H1 (cell line): Measurements from ENCODE around the gene CFHR1. TPM values are rescaled to one million over a fixed set of nuclear protein-coding genes. Genes with fewer than 3 reads are reported as not detected.

Source experiments
- CTCF ChIA-PET: fragments of 300-600 bp; sonication (Branson Sonifier 250); formaldehyde crosslinking; loops from one replicate; lab custom pipeline; 2021; ENCODE audit not compliant: partially characterized antibody; lab: Charles Lee
- POLR2A ChIA-PET: fragments of 300-600 bp; sonication (Branson Sonifier 250); formaldehyde crosslinking; loops from one replicate; lab custom pipeline; 2021; ENCODE audit warnings: inconsistent platforms; ENCODE audit not compliant: partially characterized antibody; lab: Charles Lee
- DNase-seq, 2 experiments: peaks; one replicate each; pipeline versions ENCODE4 v3.0.0 to v3.0.0-alpha.2; 2010 to 2022; ENCODE audit warnings: low spot score in 2 of 2, low read depth in 1 of 2, mixed read lengths in 1 of 2
- FAIRE-seq: peaks from 2 replicates; lab custom pipeline; 2011; peaks lifted over from hg19 to GRCh38; lab: Jason Lieb, UNC
- H2AFZ ChIP-seq: 2 replicates; pipeline ENCODE4 v1.8.1; 2012; ENCODE audit warnings: low read length, inconsistent platforms
- H2AK5ac ChIP-seq: 2 replicates; pipeline ENCODE4 v1.6.1; 2013; ENCODE audit warnings: low read depth, low read length
- H2BK120ac ChIP-seq: replicated peaks from 2 replicates; pipeline ENCODE3; 2013; ENCODE audit warnings: low read depth, low read length, inconsistent platforms
- H2BK12ac ChIP-seq: 2 replicates; pipeline ENCODE4 v1.6.1; 2013; ENCODE audit warnings: low read depth, low read length
- H2BK15ac ChIP-seq: 2 replicates; pipeline ENCODE4 v1.6.1; 2013; ENCODE audit warnings: low read length
- H2BK20ac ChIP-seq: 2 replicates; pipeline ENCODE4 v1.6.1; 2013; ENCODE audit warnings: low read length
- H2BK5ac ChIP-seq: 2 replicates; pipeline ENCODE4 v1.6.1; 2013; ENCODE audit warnings: low read depth, low read length
- H3K14ac ChIP-seq: 2 replicates; pipeline ENCODE4 v1.6.1; 2013; ENCODE audit warnings: inconsistent platforms; ENCODE audit not compliant: insufficient read length
- H3K18ac ChIP-seq: 2 replicates; pipeline ENCODE4 v1.6.1; 2013; ENCODE audit warnings: low read length; ENCODE audit errors: extremely low read depth
- H3K23ac ChIP-seq: 2 replicates; pipeline ENCODE4 v1.6.1; 2013; ENCODE audit warnings: inconsistent platforms; ENCODE audit not compliant: insufficient read length
- H3K23me2 ChIP-seq: 2 replicates; pipeline ENCODE4 v1.6.1; 2013; ENCODE audit warnings: low read depth, low read length
- H3K27ac ChIP-seq: 2 replicates; pipeline ENCODE4 v1.6.1; 2011; ENCODE audit warnings: low read depth, low read length, inconsistent platforms
- H3K27me3 ChIP-seq, 4 experiments: replicated peaks in 1 of 4; 1 replicate in 1 of 4; 2 replicates in 3 of 4; pipeline versions ENCODE4 v1.6.1 to v1.8.1; 2011 to 2013; ENCODE audit warnings: low read length in 3 of 4, mild to moderate bottlenecking in 3 of 4, inconsistent platforms in 2 of 4, mixed read lengths in 2 of 4, moderate library complexity in 1 of 4; ENCODE audit not compliant: control insufficient read depth in 3 of 4, insufficient read depth in 3 of 4; ENCODE audit errors: extremely low read depth in 1 of 4
- H3K36me3 ChIP-seq, 4 experiments: 2 replicates each; pipeline versions ENCODE4 v1.6.1 to v1.8.1; 2011 to 2013; ENCODE audit warnings: mild to moderate bottlenecking in 4 of 4, low read length in 3 of 4, moderate library complexity in 2 of 4, control low read depth in 1 of 4, inconsistent platforms in 1 of 4; ENCODE audit not compliant: insufficient read depth in 4 of 4, control insufficient read depth in 2 of 4
- H3K4ac ChIP-seq: replicated peaks from 2 replicates; pipeline ENCODE3; 2013; ENCODE audit warnings: low read length, low read depth, mixed read lengths, inconsistent platforms; ENCODE audit not compliant: insufficient read length
- H3K4me1 ChIP-seq, 4 experiments: replicated peaks in 1 of 4; 1 replicate in 1 of 4; 2 replicates in 3 of 4; pipeline versions ENCODE4 v1.6.1 to v1.8.1; 2011 to 2013; ENCODE audit warnings: low read length in 3 of 4, inconsistent platforms in 2 of 4, mixed read lengths in 1 of 4; ENCODE audit not compliant: insufficient read depth in 4 of 4, control insufficient read depth in 3 of 4
- H3K4me2 ChIP-seq, 2 experiments: 2 replicates each; pipeline versions ENCODE4 v1.6.1 to v1.8.1; 2011 to 2013; ENCODE audit warnings: low read depth in 2 of 2, low read length in 2 of 2, control low read depth in 1 of 2, inconsistent platforms in 1 of 2, mild to moderate bottlenecking in 1 of 2; ENCODE audit not compliant: insufficient read depth in 1 of 2
- H3K4me3 ChIP-seq, 4 experiments: fragments of 200-600, 300-600 bp in 1 of 4; sonication (generic), shearing (Covaris generic), sonication (Bioruptor Twin) in 1 of 4; 2 replicates each; pipeline versions ENCODE4 v1.5.1 to v1.8.1; 2011 to 2016; ENCODE audit warnings: low read length in 4 of 4, low read depth in 3 of 4, control low read depth in 2 of 4, inconsistent platforms in 2 of 4, mild to moderate bottlenecking in 2 of 4, mixed read lengths in 1 of 4, moderate library complexity in 1 of 4; ENCODE audit not compliant: insufficient read depth in 2 of 4; ENCODE audit errors: extremely low read depth in 1 of 4
- H3K56ac ChIP-seq: replicated peaks from 2 replicates; pipeline ENCODE3; 2013; ENCODE audit warnings: low read depth, mild to moderate bottlenecking, mixed read lengths, low read length, inconsistent platforms; ENCODE audit not compliant: insufficient read length
- H3K79me1 ChIP-seq: 2 replicates; pipeline ENCODE4 v1.6.1; 2013; ENCODE audit warnings: low read depth, low read length, control low read depth
- H3K79me2 ChIP-seq, 2 experiments: 2 replicates each; pipeline versions ENCODE4 v1.6.1 to v1.8.1; 2012 to 2013; ENCODE audit warnings: low read length in 2 of 2, mild to moderate bottlenecking in 2 of 2, inconsistent platforms in 1 of 2; ENCODE audit not compliant: insufficient read depth in 2 of 2, control insufficient read depth in 1 of 2
- H3K9ac ChIP-seq, 4 experiments: replicated peaks in 1 of 4; 1 replicate in 1 of 4; 2 replicates in 3 of 4; pipeline versions ENCODE4 v1.6.1 to v1.8.1; 2011 to 2013; ENCODE audit warnings: low read depth in 3 of 4, low read length in 3 of 4, control low read depth in 2 of 4, mild to moderate bottlenecking in 2 of 4, moderate library complexity in 2 of 4, inconsistent platforms in 1 of 4; ENCODE audit errors: extremely low read depth in 1 of 4
- H3K9me3 ChIP-seq, 2 experiments: 2 replicates each; pipeline versions ENCODE4 v1.6.1 to v1.8.1; 2012 to 2013; ENCODE audit warnings: mild to moderate bottlenecking in 2 of 2, moderate library complexity in 2 of 2, control low read depth in 1 of 2, inconsistent platforms in 1 of 2, low read depth in 1 of 2, low read length in 1 of 2, mixed read lengths in 1 of 2; ENCODE audit not compliant: insufficient read depth in 2 of 2
- H4K20me1 ChIP-seq, 2 experiments: replicated peaks in 1 of 2; 2 replicates each; pipeline versions ENCODE3 to v1.8.1; 2011 to 2013; ENCODE audit warnings: inconsistent platforms in 2 of 2, low read length in 2 of 2, mild to moderate bottlenecking in 1 of 2; ENCODE audit not compliant: insufficient read depth in 2 of 2, control insufficient read depth in 1 of 2
- H4K5ac ChIP-seq: 2 replicates; pipeline ENCODE4 v1.6.1; 2013; ENCODE audit warnings: low read length, low read depth, mixed read lengths, inconsistent platforms; ENCODE audit not compliant: insufficient read length
- H4K8ac ChIP-seq: 2 replicates; pipeline ENCODE4 v1.8.0; 2013; ENCODE audit warnings: mild to moderate bottlenecking, moderate library complexity, low read length, inconsistent platforms; ENCODE audit not compliant: insufficient read depth; ENCODE audit errors: extremely low read depth
- H4K91ac ChIP-seq: replicated peaks from 2 replicates; pipeline ENCODE3; 2013; ENCODE audit warnings: low read length, mixed read lengths, inconsistent platforms; ENCODE audit not compliant: insufficient read length
- ATF2 ChIP-seq: IDR thresholded peaks from 2 replicates; pipeline ENCODE4 v1.6.1; 2012; ENCODE audit warnings: low read length, inconsistent platforms
- CHD2 ChIP-seq: IDR thresholded peaks from 2 replicates; pipeline ENCODE4 v1.6.1; 2012; ENCODE audit warnings: low read length, improper control_type of control experiment
- EP300 ChIP-seq, 2 experiments: IDR thresholded peaks; 1 replicate in 1 of 2; 2 replicates in 1 of 2; pipeline ENCODE4 v1.6.1; 2011 to 2012; ENCODE audit warnings: low read depth in 2 of 2, low read length in 2 of 2, mild to moderate bottlenecking in 2 of 2, borderline replicate concordance in 1 of 2, inconsistent platforms in 1 of 2, moderate library complexity in 1 of 2
- EZH2 ChIP-seq: fragments of 200-600 bp; sonication (generic); IDR thresholded peaks from 2 replicates; pipeline ENCODE4 v1.7.1; 2012; ENCODE audit warnings: low read depth, mild to moderate bottlenecking, moderate library complexity, low read length, inconsistent platforms; ENCODE audit not compliant: severe bottlenecking
- FOSL1 ChIP-seq: IDR thresholded peaks from 2 replicates; pipeline ENCODE4 v1.6.1; 2011; ENCODE audit warnings: mild to moderate bottlenecking, low read depth, low read length, moderate library complexity; ENCODE audit not compliant: insufficient read depth
- MAX ChIP-seq: IDR thresholded peaks from 2 replicates; pipeline ENCODE4 v1.6.1; 2012; ENCODE audit warnings: inconsistent platforms
- POLR2AphosphoS5 ChIP-seq: IDR thresholded peaks from 2 replicates; pipeline ENCODE4 v1.6.1; 2011; ENCODE audit warnings: low read depth, low read length
- SIN3A ChIP-seq, 2 experiments: IDR thresholded peaks in 1 of 2; conservative IDR thresholded peaks in 1 of 2; 2 replicates each; pipeline ENCODE4 v1.6.1; 2011 to 2012; ENCODE audit warnings: low read length in 2 of 2, improper control_type of control experiment in 1 of 2, low read depth in 1 of 2, mild to moderate bottlenecking in 1 of 2
- TBP ChIP-seq: IDR thresholded peaks from 2 replicates; pipeline ENCODE4 v1.6.1; 2011; ENCODE audit warnings: low read depth, low read length, improper control_type of control experiment
- YY1 ChIP-seq: IDR thresholded peaks from 2 replicates; pipeline ENCODE4 v1.6.1; 2011; ENCODE audit warnings: low read depth, mild to moderate bottlenecking, low read length
- WGBS, 2 experiments: shearing (Covaris generic) in 1 of 2; methylation state at CpG; one replicate each; pipeline versions ENCODE4 v1.1.6 to v1.1.7; 2013 to 2015; ENCODE audit warnings: low lambda C conversion rate in 2 of 2, mixed read lengths in 2 of 2, inconsistent platforms in 1 of 2, low coverage in 1 of 2, missing lambda C conversion rate in 1 of 2; ENCODE audit not compliant: insufficient replicate concordance in 2 of 2, insufficient coverage in 1 of 2, insufficient read length in 1 of 2; ENCODE audit errors: extremely low coverage in 1 of 2, missing lambda C conversion rate in 1 of 2; 5-methylcytosine and 5-hydroxymethylcytosine counted together
- polyA plus RNA-seq, 7 experiments: library from polyadenylated mRNA; depleted of rRNA in 3 of 7; stranded (reverse) in 5 of 7; unstranded in 2 of 7; fragments of >200 nt in 5 of 7; fragments of 200-250 nt in 2 of 7; gene quantifications; 1 replicate in 5 of 7; 2 replicates in 1 of 7; 4 replicates in 1 of 7; pipeline versions ENCODE4 v1.2.1 to v1.2.3, GENCODE V29; 2011 to 2013; ENCODE audit warnings: missing spikeins in 2 of 7, mixed read lengths in 2 of 7
- total RNA-seq: library from RNA; stranded (reverse); fragmentation: NEBNext Ultra II Directional; extraction: Animal tissue kit (Norgen Biotek cat#: 25700); gene quantifications from 2 replicates; pipeline ENCODE4 v1.2.1, GENCODE V29; 2021

The CFHR1 gene
- total and polyA plus RNA-seq, 2 of the 8 experiments (the other 6 are each of a cell fraction or from before 2014, with no cell fraction given): not detected

DNA sequence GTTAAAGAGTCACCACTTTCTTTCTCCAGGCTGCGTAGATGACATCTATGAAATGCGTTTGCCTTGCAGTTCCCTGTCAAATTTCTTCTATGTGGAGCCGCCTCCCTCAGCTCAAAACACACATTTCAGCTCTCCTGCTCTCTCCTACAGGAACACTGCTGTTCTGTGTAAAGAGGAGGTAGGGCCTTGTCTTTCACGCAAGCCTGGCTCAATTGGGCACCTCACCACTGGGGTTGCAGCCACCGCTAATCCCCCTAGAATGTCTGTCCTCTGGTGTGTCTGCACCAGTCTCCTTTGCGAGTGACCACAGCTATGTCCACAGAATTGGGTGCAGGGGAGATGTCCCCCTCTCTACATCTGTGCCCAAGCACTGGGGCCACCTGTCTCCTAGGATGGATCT, 36.5 kb downstream of the CFHR1 start:
- Histone ChIP-seq H2BK15ac (no peak overlapping the region), H2BK5ac (no peak overlapping the region), H3K14ac (no peak overlapping the region), H3K4me2 (no peak overlapping the region), H3K4me3 (no peak overlapping the region), H2AFZ (peak overlapping the region; percentile 76)
- FAIRE-seq (no peak), DNase-seq (no peak)
- no peak for TF ChIP-seq MAX
- no peak for TF ChIP-seq FOSL1
- TF ChIP-seq CHD2: no peak
- TF ChIP-seq SIN3A (conservative IDR thresholded peaks at IDR 0.05 in 1 of 2, IDR thresholded peaks at IDR 0.05 in 1 of 2; ENCODE audit: low read depth in 1 of 2, low read length in 2 of 2): no peak
- no peak for TF ChIP-seq POLR2AphosphoS5
- no peak for TF ChIP-seq YY1
- TF ChIP-seq EP300 (IDR thresholded peaks at IDR 0.05; ENCODE audit: borderline replicate concordance in 1 of 2, low read depth in 2 of 2, low read length in 2 of 2): no peak
- TF ChIP-seq EZH2: no peak
- TF ChIP-seq TBP: no peak
- TF ChIP-seq ATF2: no peak
- TF ChIP-seq, all 59 proteins: peak for 0
- ChIA-PET CTCF (interaction anchor here (0.6 to 1.0 kb wide), 2 partner anchors 21 to 116 kb away, joined by 3 to 4 read pairs; no protein-coding TSS in a partner anchor), POLR2A (no interaction called here)
- Histone ChIP-seq H3K27me3 (no peaks in the 10 kb centered on the region), H3K23me2 (no peaks in the 10 kb centered on the region), H2AK5ac (no peak overlapping the region), H3K23ac (no peak overlapping the region), H2BK20ac (no peak overlapping the region), H4K5ac (no peak overlapping the region), H3K27ac (no peak overlapping the region), H4K91ac (no peak overlapping the region), H2BK12ac (no peak overlapping the region), H3K4ac (no peak overlapping the region), H3K79me1 (no peaks in the 10 kb centered on the region), H3K4me1 (no peaks in the 10 kb centered on the region), H4K8ac (no peak overlapping the region), H2BK120ac (no peak overlapping the region), H4K20me1 (no peaks in the 10 kb centered on the region), H3K18ac (no peak overlapping the region), H3K56ac (no peak overlapping the region), H3K9ac (no peak overlapping the region), H3K36me3 (no peaks in the 10 kb centered on the region), H3K9me3 (no peaks in the 10 kb centered on the region), H3K79me2 (no peaks in the 10 kb centered on the region)
- WGBS, 2 experiments: 89% methylated on average over 6 of the region's 6 CpGs; no CpG with 5 or more reads in 1 of the 2 experiments
